BLaER1 treated with 17β-estradiol and CSF1 and Interleukin-3, amounts not matched to agents 10 nM and 100 nM (cell line): Measurements from ENCODE around the gene MYH13.

Source experiments
- H3K27ac ChIP-seq, 11 experiments: shearing (Covaris generic); formaldehyde crosslinking; 2 replicates each; pipeline ENCODE4 v1.8.1; 2022
- H3K27me3 ChIP-seq, 11 experiments: shearing (Covaris generic); formaldehyde crosslinking; 2 replicates each; pipeline ENCODE4 v1.8.1; 2022
- H3K36me3 ChIP-seq, 11 experiments: shearing (Covaris generic); formaldehyde crosslinking; 2 replicates each; pipeline ENCODE4 v1.8.1; 2022
- H3K4me1 ChIP-seq, 10 experiments: shearing (Covaris generic); formaldehyde crosslinking; 2 replicates each; pipeline ENCODE4 v1.8.1; 2022
- H3K4me2 ChIP-seq, 11 experiments: shearing (Covaris generic); formaldehyde crosslinking; 2 replicates each; pipeline ENCODE4 v1.8.1; 2022
- H3K4me3 ChIP-seq, 10 experiments: shearing (Covaris generic); formaldehyde crosslinking; 2 replicates each; pipeline ENCODE4 v1.8.1; 2022
- H3K9ac ChIP-seq, 11 experiments: shearing (Covaris generic); formaldehyde crosslinking; 2 replicates each; pipeline ENCODE4 v1.8.1; 2022
- H3K9me3 ChIP-seq, 11 experiments: shearing (Covaris generic); formaldehyde crosslinking; replicated peaks in 1 of 11; 2 replicates each; pipeline ENCODE4 v1.8.1; 2022
- H4K20me1 ChIP-seq, 11 experiments: shearing (Covaris generic); formaldehyde crosslinking; 2 replicates each; pipeline ENCODE4 v1.8.1; 2022
- Cebpa-rat ChIP-seq, 11 experiments: shearing (Covaris generic); IDR thresholded peaks; 2 replicates each; pipeline ENCODE4 v1.8.1; 2022

The MYH13 gene

GRCh38 chr17:10314329-10314728 is 58.5 kb downstream of the MYH13 start:
- Histone ChIP-seq H3K27ac (no peak overlapping the region), H3K9me3 (peaks cover 0 to 14% (median 6%) of the 10 kb centered on the region in 11 experiments; a peak in 8 of 22 replicates), H3K4me2 (peak overlapping the region in 2 of 11 experiments; percentile 19 to 42; a peak in 2 of 22 replicates), H3K27me3 (no peaks in the 10 kb centered on the region), H3K4me3 (no peak overlapping the region), H4K20me1 (no peaks in the 10 kb centered on the region), H3K36me3 (no peaks in the 10 kb centered on the region), H3K4me1 (peaks cover 0 to 24% (median 6%) of the 10 kb centered on the region in 10 experiments; a peak in 9 of 20 replicates), H3K9ac (no peak overlapping the region)
- TF ChIP-seq Cebpa-rat (IDR thresholded peaks at IDR 0.05) = no peak

- Histone ChIP-seq H3K36me3 (no peaks in the 10 kb centered on the region), H3K4me3 (no peak overlapping the region), H3K4me1 (peaks cover 0 to 15% (median 1%) of the 10 kb centered on the region in 10 experiments; a peak in 8 of 20 replicates), H3K4me2 (no peak overlapping the region), H3K27me3 (no peaks in the 10 kb centered on the region), H3K9me3 (peaks cover 0 to 16% (median 6%) of the 10 kb centered on the region in 11 experiments; a peak in 8 of 22 replicates), H3K27ac (no peak overlapping the region), H3K9ac (no peak overlapping the region), H4K20me1 (no peaks in the 10 kb centered on the region)
- no peak for TF ChIP-seq Cebpa-rat (IDR thresholded peaks at IDR 0.05)
These were observed 59.7 kb downstream of the MYH13 start for GRCh38 chr17:10313037-10313672.

- no peaks in the 10 kb centered on the region for H3K27me3 ChIP-seq
- H3K9ac ChIP-seq = no peak overlapping the region
- no peaks in the 10 kb centered on the region for H4K20me1 ChIP-seq
- H3K4me1 ChIP-seq = peaks cover 0 to 6% (median 0%) of the 10 kb centered on the region in 10 experiments; a peak in 2 of 20 replicates
- H3K4me2 ChIP-seq = no peak overlapping the region
- TF ChIP-seq Cebpa-rat (IDR thresholded peaks at IDR 0.05) = no peak
- no peak overlapping the region for H3K27ac ChIP-seq
- no peak overlapping the region for H3K4me3 ChIP-seq
- peaks cover 0 to 16% (median 6%) of the 10 kb centered on the region in 11 experiments; a peak in 8 of 22 replicates for H3K9me3 ChIP-seq
- no peaks in the 10 kb centered on the region for H3K36me3 ChIP-seq
These were observed 61.7 kb downstream of the MYH13 start for GRCh38 chr17:10311131-10311530.

GRCh38 chr17:10309003-10309974 is 63.5 kb downstream of the MYH13 start:
- H3K9ac ChIP-seq = no peak overlapping the region
- H3K27me3 ChIP-seq = no peaks in the 10 kb centered on the region
- H3K4me3 ChIP-seq = no peak overlapping the region
- H3K9me3 ChIP-seq = peaks cover 0 to 16% (median 6%) of the 10 kb centered on the region in 11 experiments; a peak in 8 of 22 replicates
- no peaks in the 10 kb centered on the region for H3K36me3 ChIP-seq
- no peak overlapping the region for H3K4me2 ChIP-seq
- peak in 1 of 11 experiments; percentile 3; a peak in 1 of 22 replicates for TF ChIP-seq Cebpa-rat (IDR thresholded peaks at IDR 0.05)
- no peak overlapping the region for H3K27ac ChIP-seq
- H4K20me1 ChIP-seq = no peaks in the 10 kb centered on the region
- H3K4me1 ChIP-seq = peaks cover 0 to 6% (median 0%) of the 10 kb centered on the region in 10 experiments; a peak in 2 of 20 replicates

- Histone ChIP-seq H3K9ac (no peak overlapping the region), H4K20me1 (no peaks in the 10 kb centered on the region), H3K27ac (no peak overlapping the region), H3K4me2 (no peak overlapping the region), H3K4me3 (no peak overlapping the region), H3K36me3 (no peaks in the 10 kb centered on the region), H3K9me3 (peaks cover 0 to 16% (median 6%) of the 10 kb centered on the region in 11 experiments; a peak in 8 of 22 replicates), H3K4me1 (no peaks in the 10 kb centered on the region), H3K27me3 (no peaks in the 10 kb centered on the region)
- no peak for TF ChIP-seq Cebpa-rat (IDR thresholded peaks at IDR 0.05)
These were observed 66.2 kb downstream of the MYH13 start for GRCh38 chr17:10306585-10306984.

GRCh38 chr17:10305398-10305797 is 67.4 kb downstream of the MYH13 start:
- H3K27ac ChIP-seq = no peak overlapping the region
- no peak overlapping the region for H3K4me3 ChIP-seq
- H3K4me1 ChIP-seq = no peaks in the 10 kb centered on the region
- no peak overlapping the region for H3K9ac ChIP-seq
- no peaks in the 10 kb centered on the region for H4K20me1 ChIP-seq
- H3K36me3 ChIP-seq = no peaks in the 10 kb centered on the region
- no peak for TF ChIP-seq Cebpa-rat (IDR thresholded peaks at IDR 0.05)
- H3K27me3 ChIP-seq = no peaks in the 10 kb centered on the region
- H3K9me3 ChIP-seq = peaks cover 0 to 13% (median 5%) of the 10 kb centered on the region in 11 experiments; a peak in 8 of 22 replicates
- no peak overlapping the region for H3K4me2 ChIP-seq

GRCh38 chr17:10304758-10305300 is 68.0 kb downstream of the MYH13 start:
- Histone ChIP-seq H3K9me3 (peaks cover 0 to 7% (median 0%) of the 10 kb centered on the region in 11 experiments; a peak in 4 of 22 replicates), H3K27ac (no peak overlapping the region), H3K9ac (no peak overlapping the region), H3K4me2 (no peak overlapping the region), H3K36me3 (no peaks in the 10 kb centered on the region), H4K20me1 (no peaks in the 10 kb centered on the region), H3K27me3 (no peaks in the 10 kb centered on the region), H3K4me3 (no peak overlapping the region), H3K4me1 (no peaks in the 10 kb centered on the region)
- no peak for TF ChIP-seq Cebpa-rat (IDR thresholded peaks at IDR 0.05)

- H3K27me3 ChIP-seq = no peaks in the 10 kb centered on the region
- H3K4me1 ChIP-seq = peaks cover 0 to 28% (median 4%) of the 10 kb centered on the region in 10 experiments; a peak in 12 of 20 replicates
- H3K36me3 ChIP-seq = no peaks in the 10 kb centered on the region
- TF ChIP-seq Cebpa-rat (IDR thresholded peaks at IDR 0.05) = no peak
- no peaks in the 10 kb centered on the region for H4K20me1 ChIP-seq
- no peak overlapping the region for H3K9ac ChIP-seq
- no peaks in the 10 kb centered on the region for H3K9me3 ChIP-seq
- no peak overlapping the region for H3K4me3 ChIP-seq
- no peak overlapping the region for H3K4me2 ChIP-seq
- H3K27ac ChIP-seq = no peak overlapping the region
These were observed 75.1 kb downstream of the MYH13 start for GRCh38 chr17:10297691-10298090.
